ENCODE data around the gene CEP170. TPM values are rescaled to one million over a fixed set of nuclear protein-coding genes. Genes with fewer than 3 reads are reported as not detected.
"Not testable (repeated sequence)": the region's sequence is repeated elsewhere in the genome, so short reads cannot be mapped to it uniquely, and the experiment has no call there.

The CEP170 gene
- total RNA-seq, 2 donors from 2014 or later: 59.8 to 74.3 TPM

DNA sequence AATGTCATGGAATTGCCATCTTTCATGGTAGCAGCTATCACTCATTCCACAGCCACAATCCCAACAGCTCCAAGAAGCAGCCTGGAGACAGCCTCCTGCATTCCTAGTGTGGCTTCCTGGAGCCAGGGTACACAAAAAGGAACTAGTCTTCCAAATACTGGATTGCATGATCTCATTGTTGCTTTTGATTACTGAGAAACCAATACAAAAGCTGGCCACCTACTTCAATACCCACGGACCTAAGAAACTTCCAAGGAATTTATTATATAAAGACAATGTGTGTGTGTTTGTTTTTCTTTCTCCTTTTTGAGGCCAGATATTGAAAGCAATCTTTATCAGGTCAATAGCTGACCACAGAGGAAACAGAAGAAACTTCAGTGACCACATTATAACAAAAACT, 25.6 kb downstream of the CEP170 start:
- DNase-seq (ENCODE audit: low spot score): no peak
- H3K27ac ChIP-seq: no peak overlapping the region
- no peaks in the 10 kb centered on the region for H3K36me3 ChIP-seq
- no peak for TF ChIP-seq CTCF (IDR thresholded peaks at IDR 0.05)
- peaks cover under 1 to 12% of the 10 kb centered on the region in 2 donors for H3K4me1 ChIP-seq (ENCODE audit: control insufficient read depth in 1 of 2, low read depth in 2 of 2)
- H3K27me3 ChIP-seq (replicated peaks; ENCODE audit: insufficient read depth): no peaks in the 10 kb centered on the region
- no peak for ATAC-seq (ENCODE audit: insufficient number of reproducible peaks, low FRiP score, low read depth)
- no peak overlapping the region for H3K4me3 ChIP-seq
- peaks cover 25% of the 10 kb centered on the region for H3K9me3 ChIP-seq

GRCh38 chr1:243227622-243228021, 27.5 kb downstream of the CEP170 start:
- Histone ChIP-seq H3K27ac (no peak overlapping the region), H3K4me3 (no peak overlapping the region), H3K27me3 (replicated peaks; ENCODE audit: insufficient read depth) (no peaks in the 10 kb centered on the region), H3K9me3 (peaks cover 25% of the 10 kb centered on the region), H3K4me1 (ENCODE audit: control insufficient read depth in 1 of 2, low read depth in 2 of 2) (peaks cover 3 to 8% of the 10 kb centered on the region in 2 donors), H3K36me3 (no peaks in the 10 kb centered on the region)
- DNase-seq (ENCODE audit: low spot score) (no peak), ATAC-seq (ENCODE audit: insufficient number of reproducible peaks, low FRiP score, low read depth) (no peak)
- TF ChIP-seq CTCF (IDR thresholded peaks at IDR 0.05): no peak

DNA sequence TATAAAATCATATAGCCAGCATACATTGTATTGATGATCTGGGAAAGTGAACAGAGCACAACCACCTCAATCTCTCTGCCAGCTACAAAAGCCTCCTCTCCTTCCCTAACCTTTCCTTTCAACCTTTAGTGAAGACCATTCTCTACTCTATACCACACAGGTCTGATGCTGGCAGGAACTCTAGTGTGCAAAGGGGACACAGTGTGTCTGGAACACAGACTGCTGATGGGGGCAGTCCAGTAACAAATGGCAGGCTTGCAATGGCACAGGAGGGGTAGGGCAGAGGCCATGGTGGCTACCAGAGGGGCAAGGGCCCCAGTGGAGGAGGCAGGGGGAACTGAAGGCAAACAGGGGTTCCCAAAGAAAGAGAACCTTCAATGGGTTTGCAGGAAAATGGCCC, 37.0 kb downstream of the CEP170 start:
- H3K4me3 ChIP-seq: no peak overlapping the region
- DNase-seq (ENCODE audit: low spot score) (no peak), ATAC-seq (ENCODE audit: insufficient number of reproducible peaks, low FRiP score, low read depth) (no peak)
- H3K4me1 ChIP-seq (ENCODE audit: control insufficient read depth in 1 of 2, low read depth in 2 of 2): peaks cover 8 to 10% of the 10 kb centered on the region in 2 donors
- H3K36me3 ChIP-seq: peaks cover 9% of the 10 kb centered on the region
- no peaks in the 10 kb centered on the region for H3K27me3 ChIP-seq (replicated peaks; ENCODE audit: insufficient read depth)
- no peak for TF ChIP-seq CTCF (IDR thresholded peaks at IDR 0.05)
- no peak overlapping the region for H3K27ac ChIP-seq
- H3K9me3 ChIP-seq: no peaks in the 10 kb centered on the region

- H3K27me3 ChIP-seq (replicated peaks; ENCODE audit: insufficient read depth): no peaks in the 10 kb centered on the region
- ATAC-seq (ENCODE audit: insufficient number of reproducible peaks, low FRiP score, low read depth): no peak
- H3K9me3 ChIP-seq: no peaks in the 10 kb centered on the region
Observed at GRCh38 chr1:243217349-243217748, 37.7 kb downstream of the CEP170 start.

DNA sequence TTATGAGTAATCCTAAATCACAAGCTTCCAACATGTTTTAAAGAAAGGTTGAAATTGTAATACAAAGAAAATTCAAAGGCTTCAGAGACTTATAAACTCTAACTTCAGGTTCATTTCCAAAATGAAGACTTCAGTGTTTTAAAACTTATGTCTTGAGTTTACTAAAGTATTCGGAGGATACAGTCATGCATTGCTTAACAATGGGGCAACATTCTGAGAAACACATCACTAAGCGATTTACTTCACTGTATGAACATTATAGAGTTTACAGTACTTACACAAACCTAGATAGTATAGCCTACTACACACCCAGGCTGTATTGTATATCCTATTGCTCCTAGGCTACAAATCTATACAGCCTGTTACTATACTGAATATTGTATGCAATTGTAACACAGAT, 38.3 kb downstream of the CEP170 start:
- Histone ChIP-seq H3K27ac (no peak overlapping the region), H3K27me3 (replicated peaks; ENCODE audit: insufficient read depth) (no peaks in the 10 kb centered on the region), H3K9me3 (no peaks in the 10 kb centered on the region), H3K4me1 (ENCODE audit: control insufficient read depth in 1 of 2, low read depth in 2 of 2) (peaks cover 20 to 22% of the 10 kb centered on the region in 2 donors), H3K36me3 (peaks cover 9% of the 10 kb centered on the region), H3K4me3 (no peak overlapping the region)
- DNase-seq (ENCODE audit: low spot score) (no peak), ATAC-seq (ENCODE audit: insufficient number of reproducible peaks, low FRiP score, low read depth) (no peak)
- TF ChIP-seq CTCF (IDR thresholded peaks at IDR 0.05): no peak

More at GRCh38 chr1:243217349-243217748, 37.7 kb downstream of the CEP170 start:
- Histone ChIP-seq H3K27ac (no peak overlapping the region), H3K36me3 (peaks cover 9% of the 10 kb centered on the region), H3K4me3 (no peak overlapping the region), H3K4me1 (ENCODE audit: control insufficient read depth in 1 of 2, low read depth in 2 of 2) (peaks cover 15 to 17% of the 10 kb centered on the region in 2 donors)
- DNase-seq (ENCODE audit: low spot score): no peak
- no peak for TF ChIP-seq CTCF (IDR thresholded peaks at IDR 0.05)

DNA sequence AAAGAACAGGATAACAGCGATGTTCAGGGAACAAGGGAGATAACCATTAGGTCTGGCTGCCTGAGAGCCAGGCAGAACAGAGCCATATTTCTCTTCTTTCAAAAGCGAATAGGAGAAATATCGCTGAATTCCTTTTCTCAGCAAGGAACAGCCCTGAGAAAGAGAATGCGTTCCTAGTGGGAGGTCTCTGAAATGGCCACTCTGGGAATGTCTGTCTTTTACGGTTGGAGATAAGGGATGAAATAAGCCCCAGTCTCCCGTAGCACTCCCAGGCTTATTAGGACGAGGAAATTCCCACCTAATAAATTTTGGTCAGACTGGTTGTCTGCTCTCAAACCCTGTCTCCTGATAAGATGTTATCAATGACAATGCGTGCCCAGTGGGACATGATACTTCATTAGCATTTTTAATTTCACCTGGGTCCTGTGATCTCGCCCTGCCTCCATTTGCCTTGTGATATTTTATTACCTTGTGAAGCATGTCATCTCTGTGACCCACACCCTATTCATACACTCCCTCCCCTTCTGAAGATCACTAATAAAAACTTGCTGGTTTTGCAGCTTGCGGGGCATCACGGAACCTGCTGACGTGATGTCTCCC, 39.7 kb downstream of the CEP170 start:
- H3K4me3 ChIP-seq: not testable (repeated sequence)

More for the DNA sequence above, 39.7 kb downstream of the CEP170 start:
- not testable (repeated sequence) for H3K27me3 ChIP-seq (replicated peaks; ENCODE audit: insufficient read depth); H3K9me3 ChIP-seq; DNase-seq (ENCODE audit: low spot score); H3K27ac ChIP-seq; H3K36me3 ChIP-seq; ATAC-seq (ENCODE audit: insufficient number of reproducible peaks, low FRiP score, low read depth)
- H3K4me1 ChIP-seq (ENCODE audit: control insufficient read depth in 1 of 2, low read depth in 2 of 2): peaks cover 20 to 22% of the 10 kb centered on the region in 2 donors
